Fibroblast of pulmonary artery (primary cell): Measurements from ENCODE around the gene MARK2.
A peak's percentile ranks its signal among the peaks of the same experiment; 100 is the strongest.
"Not testable (repeated sequence)": the region's sequence is repeated elsewhere in the genome, so short reads cannot be mapped to it uniquely, and the experiment has no call there.

Experiments used
- DNase-seq: peaks from one replicate; pipeline ENCODE4 v3.0.0-alpha.2; 2010; ENCODE audit warnings: low read depth
- H3K4me3 ChIP-seq: replicated peaks from 2 replicates; pipeline ENCODE4 v1.5.1; 2011; ENCODE audit warnings: low read depth, mild to moderate bottlenecking, control low read depth, low read length, moderate library complexity
- CTCF ChIP-seq: IDR thresholded peaks from 2 replicates; pipeline ENCODE4 v1.5.1; 2011; ENCODE audit warnings: mild to moderate bottlenecking, control low read depth, low read length, inconsistent platforms; ENCODE audit errors: missing control alignments

Gene MARK2

DNA sequence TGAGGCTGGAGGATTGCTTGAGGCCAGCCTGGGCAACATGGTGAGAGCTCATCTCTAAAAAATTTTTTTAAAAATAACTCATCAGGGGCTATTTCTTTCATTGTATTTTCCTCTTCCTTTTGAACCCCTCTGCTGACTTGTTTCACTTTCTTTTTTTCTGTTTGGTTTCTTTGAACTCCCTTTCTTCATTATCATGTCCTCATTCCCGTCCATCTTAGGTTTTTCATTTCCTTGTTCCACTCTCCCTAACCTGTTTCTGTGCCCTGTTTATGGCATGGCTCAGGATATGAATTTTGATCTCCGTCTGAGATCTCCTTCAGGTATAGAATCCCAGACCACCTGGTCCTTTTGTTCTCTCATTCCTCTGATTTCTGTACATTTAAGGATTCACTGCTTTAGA is 12.5 kb downstream of the MARK2 start:
- TF ChIP-seq CTCF, result no peak
- no peak overlapping the region for H3K4me3 ChIP-seq
- no peak for DNase-seq

DNA sequence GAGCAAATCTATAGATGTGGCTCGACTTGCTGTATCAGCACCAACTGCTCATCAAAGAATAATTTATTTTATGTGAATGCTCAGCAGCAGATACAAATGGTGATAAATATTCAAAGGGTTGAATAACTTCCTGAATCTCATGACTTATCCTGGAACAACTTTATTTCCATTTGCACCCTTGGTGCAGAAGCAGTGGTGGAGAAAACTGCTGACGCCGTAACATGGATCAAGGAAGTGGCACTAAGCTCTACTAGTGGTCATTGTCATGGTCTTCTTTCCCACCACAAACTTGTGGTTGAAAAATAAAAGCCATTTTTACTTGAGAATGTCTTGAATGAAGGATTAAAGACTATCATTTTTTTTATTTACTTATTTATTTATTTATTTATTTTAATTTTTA is 14.6 kb downstream of the MARK2 start:
- no peak for TF ChIP-seq CTCF
- no peak overlapping the region for H3K4me3 ChIP-seq
- no peak for DNase-seq

- DNase-seq, result no peak
- no peak overlapping the region for H3K4me3 ChIP-seq
- TF ChIP-seq CTCF, result no peak
Measured at GRCh38 chr11:63854696-63855095, 15.8 kb downstream of the MARK2 start.

DNA sequence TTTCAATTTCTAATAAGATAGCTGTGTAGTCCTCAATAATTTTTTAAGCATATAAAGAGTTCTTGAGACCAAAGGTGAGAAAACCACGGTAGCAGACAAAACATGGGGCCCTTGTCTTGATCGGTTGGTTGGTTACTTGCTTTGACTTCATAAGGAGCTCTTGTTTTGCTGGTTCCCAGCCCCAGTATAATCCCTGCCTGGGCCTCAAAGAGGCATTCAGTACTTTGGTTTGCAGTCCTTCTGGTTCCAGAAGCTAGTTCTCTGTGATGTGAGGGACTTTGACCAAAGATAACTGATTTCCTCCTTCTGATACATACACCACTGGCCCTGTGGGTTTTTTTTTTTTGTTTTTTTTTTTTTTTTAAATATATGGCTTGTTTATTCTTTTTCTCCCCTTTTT is 17.1 kb downstream of the MARK2 start:
- H3K4me3 ChIP-seq, result no peak overlapping the region
- no peak for TF ChIP-seq CTCF
- DNase-seq, result no peak

DNA sequence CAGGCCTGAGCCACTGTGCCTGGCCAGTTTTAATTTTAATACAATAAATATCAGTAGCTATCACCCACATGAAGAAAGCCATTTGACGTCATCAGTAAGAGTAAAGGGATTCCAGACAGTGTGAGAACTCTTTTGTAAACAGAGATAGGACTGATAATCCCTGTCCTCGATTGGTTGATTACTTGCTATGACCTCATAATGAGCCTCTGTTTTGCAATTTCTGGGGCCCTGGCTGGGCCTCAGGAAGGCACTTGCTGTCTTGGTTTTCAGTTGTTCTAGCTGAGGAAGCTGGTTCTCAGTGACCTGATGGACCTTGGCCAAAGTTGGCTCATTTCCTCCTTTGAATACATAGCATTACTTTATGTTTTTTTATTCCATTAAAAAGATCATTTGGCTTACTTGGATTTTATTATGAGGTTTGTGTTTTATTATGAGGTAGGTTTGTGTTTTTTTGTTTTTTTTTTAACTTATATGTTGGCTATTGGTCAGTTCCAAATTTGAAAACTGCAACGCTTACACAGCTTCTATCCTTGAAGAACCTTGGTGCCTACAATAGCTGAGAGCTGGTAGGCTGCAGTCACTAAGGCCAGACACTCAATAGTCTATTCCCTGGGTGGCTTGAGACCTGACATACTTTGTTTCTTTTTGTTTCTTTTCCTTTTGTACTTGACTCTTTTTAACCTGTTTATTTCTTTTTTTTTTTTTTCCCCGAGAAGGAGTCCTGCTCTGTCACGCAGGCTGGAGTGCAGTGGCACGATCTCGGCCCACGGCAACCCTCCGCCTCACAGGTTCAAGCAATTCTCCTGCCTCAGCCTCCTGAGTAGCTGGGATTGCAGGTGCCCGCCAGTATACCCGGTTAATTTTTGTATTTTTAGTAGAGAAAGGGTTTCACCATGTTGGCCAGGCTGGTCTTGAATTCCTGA is 20.0 kb downstream of the MARK2 start:
- no peak overlapping the region for H3K4me3 ChIP-seq
- no peak for TF ChIP-seq CTCF
- DNase-seq, result peak; percentile 97

GRCh38 chr11:63862923-63863322 is 24.0 kb downstream of the MARK2 start:
- no peak overlapping the region for H3K4me3 ChIP-seq
- DNase-seq, result no peak
- TF ChIP-seq CTCF, result no peak

- not testable (repeated sequence) for H3K4me3 ChIP-seq, DNase-seq
Measured at GRCh38 chr11:63863620-63864019, 24.7 kb downstream of the MARK2 start.
